Endothelial cell of umbilical vein (primary cell): ENCODE data around the gene DPP10. TPM values are rescaled to one million over a fixed set of nuclear protein-coding genes. Genes with fewer than 3 reads are reported as not detected.

Experiments used
- BruUV-seq: library from RNA; stranded (reverse); fragments of 400-500 nt; replicated peaks from 2 replicates; lab custom pipeline; 2021; lab: Mats Ljungman, UMichigan
- CTCF ChIA-PET: fragments of 300-600, 350-600 bp; sonication (Branson Sonifier 250); formaldehyde crosslinking; loops from one replicate; lab custom pipeline; 2021; ENCODE audit warnings: antibody characterized with exemption, inconsistent platforms; lab: Charles Lee
- POLR2A ChIA-PET: fragments of 300-600, 350-600 bp; sonication (Branson Sonifier 250); formaldehyde crosslinking; loops from one replicate; lab custom pipeline; 2021; ENCODE audit warnings: antibody characterized with exemption, inconsistent platforms; lab: Charles Lee
- DNase-seq: peaks from one replicate; pipeline ENCODE4 v3.0.0-alpha.2; 2011; ENCODE audit warnings: low read depth, low spot score
- FAIRE-seq: peaks from 2 replicates; lab custom pipeline; 2011; peaks lifted over from hg19 to GRCh38; lab: Jason Lieb, UNC
- H2AFZ ChIP-seq: 2 replicates; pipeline ENCODE4 v1.6.0; 2012; ENCODE audit warnings: low read depth, low read length, control low read depth, inconsistent platforms
- H3K27ac ChIP-seq: 2 replicates; pipeline ENCODE4 v1.5.1; 2011; ENCODE audit warnings: low read depth, mild to moderate bottlenecking, control low read depth, low read length, moderate library complexity; ENCODE audit not compliant: insufficient read depth
- H3K27me3 ChIP-seq, 2 experiments: 2 replicates each; pipeline versions ENCODE4 v1.6.0 to v1.6.1; 2011; ENCODE audit warnings: low read length in 2 of 2, mixed read lengths in 1 of 2; ENCODE audit not compliant: control insufficient read depth in 2 of 2, insufficient read depth in 2 of 2
- H3K36me3 ChIP-seq, 2 experiments: 2 replicates in 1 of 2; 3 replicates in 1 of 2; pipeline ENCODE4 v1.5.1; 2011; ENCODE audit warnings: low read length in 2 of 2, mild to moderate bottlenecking in 1 of 2, moderate library complexity in 1 of 2; ENCODE audit not compliant: control insufficient read depth in 2 of 2, insufficient read depth in 2 of 2; ENCODE audit errors: extremely low read depth in 1 of 2
- H3K4me1 ChIP-seq: 3 replicates; pipeline ENCODE4 v1.5.1; 2011; ENCODE audit warnings: mild to moderate bottlenecking, low read length; ENCODE audit not compliant: control insufficient read depth, insufficient read depth; ENCODE audit errors: extremely low read depth
- H3K4me2 ChIP-seq: 2 replicates; pipeline ENCODE4 v1.6.1; 2011; ENCODE audit warnings: low read length, control low read depth, mixed read lengths; ENCODE audit not compliant: insufficient read depth
- H3K4me3 ChIP-seq, 3 experiments: fragments of 200-600 bp in 1 of 3; sonication (generic), shearing (Covaris generic) in 1 of 3; replicated peaks in 1 of 3; 2 replicates each; pipeline ENCODE4 v1.5.1; 2011 to 2016; ENCODE audit warnings: control low read depth in 3 of 3, low read length in 3 of 3, mild to moderate bottlenecking in 2 of 3, inconsistent platforms in 1 of 3, low read depth in 1 of 3, moderate library complexity in 1 of 3; ENCODE audit not compliant: insufficient read depth in 1 of 3
- H3K79me2 ChIP-seq: 2 replicates; pipeline ENCODE4 v1.6.0; 2012; ENCODE audit warnings: low read length, inconsistent platforms; ENCODE audit not compliant: control insufficient read depth, insufficient read depth
- H3K9ac ChIP-seq: replicated peaks from 2 replicates; pipeline ENCODE3; 2011; ENCODE audit warnings: low read length, control low read depth; ENCODE audit not compliant: insufficient read depth; ENCODE audit errors: extremely low read depth
- H3K9me1 ChIP-seq: replicated peaks from 3 replicates; pipeline ENCODE4 v1.6.0; 2011; ENCODE audit warnings: mild to moderate bottlenecking, low read length; ENCODE audit not compliant: control insufficient read depth, insufficient read depth; ENCODE audit errors: extremely low read depth
- H3K9me3 ChIP-seq: replicated peaks from 2 replicates; pipeline ENCODE4 v1.5.1; 2012; ENCODE audit warnings: low read length, inconsistent platforms; ENCODE audit not compliant: control insufficient read depth, insufficient read depth
- H4K20me1 ChIP-seq: replicated peaks from 2 replicates; pipeline ENCODE3; 2011; ENCODE audit warnings: mild to moderate bottlenecking, low read length; ENCODE audit not compliant: control insufficient read depth, insufficient read depth; ENCODE audit errors: extremely low read depth
- CTCF ChIP-seq, 2 donors: IDR thresholded peaks; 1 replicate in 1 of 2; 2 replicates in 1 of 2; pipeline ENCODE4 v1.5.1; 2011; ENCODE audit warnings: low read length in 2 of 2, mild to moderate bottlenecking in 2 of 2, moderate library complexity in 2 of 2, control low read depth in 1 of 2, inconsistent platforms in 1 of 2, low read depth in 1 of 2; ENCODE audit not compliant: insufficient read depth in 1 of 2; ENCODE audit errors: extremely low read depth in 1 of 2
- EZH2 ChIP-seq: IDR thresholded peaks from 2 replicates; pipeline ENCODE4 v1.6.1; 2012; ENCODE audit warnings: borderline replicate concordance, low read depth, mild to moderate bottlenecking, moderate library complexity, low read length, inconsistent platforms; ENCODE audit not compliant: severe bottlenecking
- FOS ChIP-seq: IDR thresholded peaks from 2 replicates; pipeline ENCODE4 v1.6.1; 2011; ENCODE audit warnings: mild to moderate bottlenecking, low read length, moderate library complexity, borderline replicate concordance; ENCODE audit not compliant: insufficient read depth
- GATA2 ChIP-seq: IDR thresholded peaks from 2 replicates; pipeline ENCODE4 v1.7.0; 2011; ENCODE audit warnings: low read depth, mild to moderate bottlenecking, moderate library complexity, mixed read lengths, low read length; ENCODE audit not compliant: insufficient read length, insufficient read depth
- JUN ChIP-seq: IDR thresholded peaks from 2 replicates; pipeline ENCODE4 v1.6.1; 2011; ENCODE audit warnings: borderline replicate concordance, low read depth; ENCODE audit not compliant: insufficient read length, insufficient read depth
- MAX ChIP-seq: IDR thresholded peaks from 2 replicates; pipeline ENCODE4 v1.6.1; 2011; ENCODE audit not compliant: insufficient read depth, insufficient read length
- MYC ChIP-seq: IDR thresholded peaks from one replicate; pipeline ENCODE4 v1.6.1; 2011; ENCODE audit warnings: mild to moderate bottlenecking, low read depth, low read length
- POLR2A ChIP-seq: IDR thresholded peaks from 2 replicates; pipeline ENCODE4 v1.6.1; 2012; ENCODE audit warnings: low read depth, mild to moderate bottlenecking, control low read depth, low read length
- POLR2AphosphoS5 ChIP-seq: IDR thresholded peaks from 2 replicates; pipeline ENCODE4 v1.6.1; 2012; ENCODE audit warnings: low read depth, mild to moderate bottlenecking, control low read depth, low read length, moderate library complexity; ENCODE audit not compliant: insufficient read depth
- dilution Hi-C: fragments of 300-500 bp; cut with MboI; formaldehyde crosslinking; loops from one replicate; pipeline ENCODE4 v1.15.0; 2019; ENCODE audit warnings: low sequenced_read_pairs; ENCODE audit not compliant: extremely low pct_ligation_motif_present
- intact Hi-C: fragments of 100-400 bp; cut with micrococcal nuclease; formaldehyde crosslinking; loops from one replicate; pipeline ENCODE4 v1.10.0; 2022
- polyA plus RNA-seq, 4 experiments: library from polyadenylated mRNA; depleted of rRNA in 3 of 4; stranded (reverse) in 3 of 4; unstranded in 1 of 4; fragments of >200 nt; gene quantifications; 2 replicates each; pipeline versions ENCODE4 v1.2.1 to v1.2.3, GENCODE V29; 2011 to 2012; ENCODE audit warnings: missing spikeins in 1 of 4
- total RNA-seq: library from RNA; stranded (reverse); gene quantifications from 2 replicates; pipeline ENCODE4 v1.2.3, GENCODE V29; 2021

The DPP10 gene
- total and polyA plus RNA-seq, 2 donors (not counting 3 experiments of a cell fraction or from before 2014, with no cell fraction given) = not detected

GRCh38 chr2:115549611-115550130, 1107.2 kb downstream of the DPP10 start:
- no peaks in the 10 kb centered on the region for H3K4me1 ChIP-seq
- H3K27ac ChIP-seq = no peak overlapping the region
- no peaks in the 10 kb centered on the region for H3K9me1 ChIP-seq
- no peak overlapping the region for H3K9ac ChIP-seq
- intact Hi-C loops = no loop called here
- H2AFZ ChIP-seq = no peak overlapping the region
- DNase-seq (no peak), FAIRE-seq (no peak)
- POLR2A ChIA-PET = no interaction called here
- no peaks in the 10 kb centered on the region for H4K20me1 ChIP-seq
- no peaks in the 10 kb centered on the region for H3K79me2 ChIP-seq
- BruUV-seq = no TSS peak
- no peaks in the 10 kb centered on the region for H3K27me3 ChIP-seq
- CTCF ChIA-PET = no interaction called here
- H3K4me3 ChIP-seq = no peak overlapping the region
- H3K9me3 ChIP-seq = peaks cover 3% of the 10 kb centered on the region
- dilution Hi-C loops = no loop called here
- H3K36me3 ChIP-seq = no peaks in the 10 kb centered on the region
- no peak for TF ChIP-seq MYC
- H3K4me2 ChIP-seq = no peak overlapping the region

- no peaks in the 10 kb centered on the region for H3K79me2 ChIP-seq
- H3K4me1 ChIP-seq = no peaks in the 10 kb centered on the region
- FAIRE-seq (no peak), DNase-seq (no peak)
- intact Hi-C loops (no loop called here), dilution Hi-C loops (no loop called here)
- no peak overlapping the region for H3K4me2 ChIP-seq
- no peak overlapping the region for H3K9ac ChIP-seq
- no TSS peak for BruUV-seq
- no peaks in the 10 kb centered on the region for H4K20me1 ChIP-seq
- H3K9me1 ChIP-seq = no peaks in the 10 kb centered on the region
- no peak overlapping the region for H2AFZ ChIP-seq
- POLR2A ChIA-PET = no interaction called here
- no peak overlapping the region for H3K4me3 ChIP-seq
- CTCF ChIA-PET = no interaction called here
- H3K27ac ChIP-seq = no peak overlapping the region
- H3K9me3 ChIP-seq = no peaks in the 10 kb centered on the region
- TF ChIP-seq POLR2AphosphoS5 (no peak), FOS (no peak), GATA2 (no peak), MYC (no peak), EZH2 (no peak), MAX (no peak), POLR2A (no peak), CTCF (IDR thresholded peaks at IDR 0.05; ENCODE audit: extremely low read depth in 1 of 2, insufficient read depth in 1 of 2, low read depth in 1 of 2, low read length in 2 of 2) (no peak), JUN (no peak)
- H3K27me3 ChIP-seq = no peaks in the 10 kb centered on the region
- H3K36me3 ChIP-seq = no peaks in the 10 kb centered on the region
Observed at GRCh38 chr2:115552726-115553125, 1110.3 kb downstream of the DPP10 start.
